MCF 10A (cell line): ENCODE measurements around the gene NAB1. TPM values are rescaled to one million over a fixed set of nuclear protein-coding genes. Genes with fewer than 3 reads are reported as not detected.
A peak's percentile ranks its signal among the peaks of the same experiment; 100 is the strongest.

Experiments used
- BruUV-seq: library from RNA; stranded (reverse); fragments of 400-500 nt; replicated peaks from 2 replicates; lab custom pipeline; 2021; lab: Mats Ljungman, UMichigan
- CTCF ChIA-PET: fragments of 300-600 bp; sonication (Branson Sonifier 250); formaldehyde crosslinking; extraction: SDS; loops from one replicate; lab custom pipeline; 2021; ENCODE audit warnings: antibody characterized with exemption, inconsistent platforms; lab: Yijun Ruan, JAX
- POLR2A ChIA-PET: fragments of 300-600, 350-650 bp; sonication (Branson Sonifier 250); formaldehyde crosslinking; extraction: SDS; loops from one replicate; lab custom pipeline; 2020; ENCODE audit warnings: antibody characterized with exemption, inconsistent platforms; lab: Yijun Ruan, JAX
- DNase-seq: peaks from one replicate; pipeline ENCODE4 v3.0.0-alpha.2; 2018; ENCODE audit not compliant: unreplicated experiment
- H3K27ac Mint-ChIP-seq: one replicate; pipeline ENCODE4 v1.8.0; 2022; ENCODE audit warnings: mild to moderate bottlenecking, low read depth, mixed read lengths; ENCODE audit not compliant: unreplicated experiment
- H3K27me3 Mint-ChIP-seq: one replicate; pipeline ENCODE4 v1.8.0; 2022; ENCODE audit warnings: mixed read lengths; ENCODE audit not compliant: insufficient read depth, unreplicated experiment
- H3K36me3 Mint-ChIP-seq: one replicate; pipeline ENCODE4 v1.8.0; 2022; ENCODE audit warnings: mild to moderate bottlenecking, moderate library complexity, mixed read lengths; ENCODE audit not compliant: insufficient read depth, unreplicated experiment
- H3K4me1 Mint-ChIP-seq: one replicate; pipeline ENCODE4 v1.8.0; 2022; ENCODE audit warnings: mixed read lengths; ENCODE audit not compliant: insufficient read depth, unreplicated experiment
- H3K4me3 Mint-ChIP-seq: one replicate; pipeline ENCODE4 v1.8.0; 2022; ENCODE audit warnings: mild to moderate bottlenecking, moderate library complexity, mixed read lengths; ENCODE audit not compliant: unreplicated experiment
- H3K9me3 Mint-ChIP-seq: one replicate; pipeline ENCODE4 v1.8.0; 2022; ENCODE audit warnings: mixed read lengths; ENCODE audit not compliant: unreplicated experiment
- intact Hi-C: fragments of 100-400 bp; cut with micrococcal nuclease; formaldehyde crosslinking; loops from 2 replicates; pipeline ENCODE4 v1.14.1; 2022
- total RNA-seq: library from RNA; stranded (reverse); gene quantifications from 2 replicates; pipeline ENCODE4 v1.2.3, GENCODE V29; 2022
- TF ChIP-seq, protein P1 (sequence below): fragments of 200-600 bp; IDR thresholded peaks from one replicate; pipeline ENCODE4 v1.8.0; 2022; ENCODE audit warnings: antibody characterized with exemption, mild to moderate bottlenecking; ENCODE audit not compliant: unreplicated experiment

NAB1 gene
- total RNA-seq, 1 experiment from 2014 or later = 48.5 TPM

DNA sequence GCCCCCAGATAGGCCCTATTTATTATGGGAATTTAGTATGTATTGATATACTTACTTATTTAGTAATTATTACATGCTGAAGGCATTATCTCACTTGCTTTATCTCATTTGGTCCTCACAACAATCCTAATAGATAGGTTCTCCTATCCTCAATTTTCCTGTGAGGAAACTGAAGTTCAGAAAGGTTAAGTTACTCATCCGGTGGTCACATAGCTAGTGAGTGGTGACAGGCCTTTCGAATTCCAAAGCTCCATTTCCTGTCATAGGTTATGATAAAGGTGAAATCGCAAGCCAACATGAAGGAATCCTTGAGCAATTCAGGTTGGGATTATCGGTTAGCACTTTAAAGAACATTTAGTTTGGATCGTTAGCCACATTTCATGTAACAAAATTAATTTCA, 33.3 kb downstream of the NAB1 start:
- POLR2A ChIA-PET = interaction anchor here (1.2 to 1.6 kb wide), 2 partner anchors 9 to 85 kb away, joined by 3 to 4 read pairs; no protein-coding TSS in a partner anchor
- peaks cover 18% of the 10 kb centered on the region for H3K4me1 Mint-ChIP-seq
- no peak overlapping the region for H3K27ac Mint-ChIP-seq

DNA sequence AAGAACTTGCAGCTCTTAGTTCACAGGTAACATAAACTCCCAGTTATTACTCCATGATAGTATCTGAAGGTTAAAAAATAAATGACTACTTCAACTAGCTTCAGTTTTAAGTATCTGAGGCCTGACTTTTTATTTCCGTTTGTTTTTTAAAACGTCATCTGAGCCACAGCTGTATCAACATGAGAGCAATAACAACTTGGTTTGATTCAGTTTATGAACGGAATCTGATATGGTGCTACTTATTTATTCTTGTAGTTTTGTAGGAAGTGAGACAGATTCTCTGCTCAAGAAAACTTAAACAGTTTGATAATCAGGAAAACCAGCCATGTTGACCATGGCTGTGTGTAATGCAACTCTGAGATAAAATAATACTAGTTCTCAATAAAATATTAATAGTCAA, 34.9 kb downstream of the NAB1 start:
- Mint-ChIP-seq H3K9me3 (no peaks in the 10 kb centered on the region), H3K27ac (no peak overlapping the region), H3K4me3 (no peak overlapping the region), H3K27me3 (no peaks in the 10 kb centered on the region), H3K36me3 (peaks cover 60% of the 10 kb centered on the region), H3K4me1 (peaks cover 18% of the 10 kb centered on the region)
- TF ChIP-seq, protein P1, sequence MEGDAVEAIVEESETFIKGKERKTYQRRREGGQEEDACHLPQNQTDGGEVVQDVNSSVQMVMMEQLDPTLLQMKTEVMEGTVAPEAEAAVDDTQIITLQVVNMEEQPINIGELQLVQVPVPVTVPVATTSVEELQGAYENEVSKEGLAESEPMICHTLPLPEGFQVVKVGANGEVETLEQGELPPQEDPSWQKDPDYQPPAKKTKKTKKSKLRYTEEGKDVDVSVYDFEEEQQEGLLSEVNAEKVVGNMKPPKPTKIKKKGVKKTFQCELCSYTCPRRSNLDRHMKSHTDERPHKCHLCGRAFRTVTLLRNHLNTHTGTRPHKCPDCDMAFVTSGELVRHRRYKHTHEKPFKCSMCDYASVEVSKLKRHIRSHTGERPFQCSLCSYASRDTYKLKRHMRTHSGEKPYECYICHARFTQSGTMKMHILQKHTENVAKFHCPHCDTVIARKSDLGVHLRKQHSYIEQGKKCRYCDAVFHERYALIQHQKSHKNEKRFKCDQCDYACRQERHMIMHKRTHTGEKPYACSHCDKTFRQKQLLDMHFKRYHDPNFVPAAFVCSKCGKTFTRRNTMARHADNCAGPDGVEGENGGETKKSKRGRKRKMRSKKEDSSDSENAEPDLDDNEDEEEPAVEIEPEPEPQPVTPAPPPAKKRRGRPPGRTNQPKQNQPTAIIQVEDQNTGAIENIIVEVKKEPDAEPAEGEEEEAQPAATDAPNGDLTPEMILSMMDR = no peak
- ChIA-PET CTCF (interaction anchor here (0.6 to 0.7 kb wide), 3 partner anchors 13 to 183 kb away, joined by 3 read pairs; no protein-coding TSS in a partner anchor), POLR2A (no interaction called here)
- intact Hi-C loops = no loop called here
- BruUV-seq = no TSS peak
- DNase-seq = no peak

More for the DNA sequence above, 33.3 kb downstream of the NAB1 start:
- no peaks in the 10 kb centered on the region for H3K9me3 Mint-ChIP-seq
- no peak overlapping the region for H3K4me3 Mint-ChIP-seq
- TF ChIP-seq, protein P1 = no peak
- peaks cover 51% of the 10 kb centered on the region for H3K36me3 Mint-ChIP-seq
- CTCF ChIA-PET = interaction anchor here (0.8 to 1.4 kb wide), 3 partner anchors 18 to 169 kb away, joined by 3 to 4 read pairs (median 3); no protein-coding TSS in a partner anchor
- intact Hi-C loops = no loop called here
- BruUV-seq = no TSS peak
- DNase-seq = peak; percentile 25
- no peaks in the 10 kb centered on the region for H3K27me3 Mint-ChIP-seq

DNA sequence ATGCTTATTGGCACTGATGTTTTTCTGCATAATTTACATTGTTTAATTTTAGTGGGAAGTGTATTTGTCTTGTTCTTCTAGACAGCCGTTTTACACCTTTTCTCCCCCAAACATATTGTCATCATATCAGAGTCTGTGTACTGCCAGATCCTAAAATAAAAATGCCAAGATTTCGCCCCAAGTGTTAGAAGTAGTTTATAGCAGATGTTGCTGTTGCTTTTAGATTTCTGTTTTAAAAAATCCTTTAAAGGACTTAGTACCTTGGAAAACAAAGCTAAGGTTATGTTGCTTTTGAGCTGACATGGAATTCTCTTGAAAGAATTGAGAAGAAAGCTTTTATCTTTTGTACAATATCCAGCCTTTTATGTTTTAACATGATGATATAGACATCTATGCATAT, 36.0 kb downstream of the NAB1 start:
- no peak overlapping the region for H3K27ac Mint-ChIP-seq
- H3K4me1 Mint-ChIP-seq = peaks cover 14% of the 10 kb centered on the region
- CTCF ChIA-PET = interaction anchor here (0.6 kb wide), 1 partner anchor 165 kb away, joined by 3 read pairs; no protein-coding TSS in a partner anchor
- peaks cover 63% of the 10 kb centered on the region for H3K36me3 Mint-ChIP-seq
- DNase-seq = no peak
- no TSS peak for BruUV-seq
- POLR2A ChIA-PET = interaction anchor here (0.5 to 1.0 kb wide), 2 partner anchors 9 to 213 kb away, joined by 3 read pairs; no protein-coding TSS in a partner anchor
- no peaks in the 10 kb centered on the region for H3K27me3 Mint-ChIP-seq
- H3K9me3 Mint-ChIP-seq = no peaks in the 10 kb centered on the region
- intact Hi-C loops = no loop called here
- TF ChIP-seq, protein P1 = no peak
- no peak overlapping the region for H3K4me3 Mint-ChIP-seq

DNA sequence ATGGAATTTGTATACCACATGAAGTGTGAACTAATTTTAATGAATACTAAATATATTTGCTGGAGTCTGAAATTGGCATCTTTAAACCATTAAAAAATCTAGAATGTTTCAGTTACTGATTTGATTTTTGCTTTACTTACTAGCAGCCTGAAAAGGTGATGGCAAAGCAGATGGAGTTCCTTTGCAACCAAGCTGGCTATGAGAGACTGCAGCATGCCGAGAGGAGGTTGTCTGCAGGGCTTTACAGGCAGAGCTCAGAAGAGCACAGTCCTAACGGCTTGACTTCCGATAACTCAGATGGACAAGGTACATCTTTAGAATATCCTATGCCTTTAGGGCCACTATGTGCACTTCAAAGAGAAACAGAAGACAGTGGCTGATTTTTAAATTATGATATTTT, 36.5 kb downstream of the NAB1 start:
- DNase-seq = no peak
- POLR2A ChIA-PET = interaction anchor here (0.5 to 1.0 kb wide), 2 partner anchors 10 to 214 kb away, joined by 3 read pairs; no protein-coding TSS in a partner anchor
- Mint-ChIP-seq H3K36me3 (peaks cover 64% of the 10 kb centered on the region), H3K4me1 (peaks cover 10% of the 10 kb centered on the region), H3K9me3 (no peaks in the 10 kb centered on the region), H3K27ac (no peak overlapping the region), H3K27me3 (no peaks in the 10 kb centered on the region), H3K4me3 (no peak overlapping the region)
- BruUV-seq = no TSS peak
- TF ChIP-seq, protein P1 = no peak
- intact Hi-C loops = no loop called here
- CTCF ChIA-PET = interaction anchor here (0.5 to 0.6 kb wide), 2 partner anchors 151 to 164 kb away, joined by 3 read pairs; partner anchors contain the start of gene NEMP2
